Activated gamma-delta T cell (primary cell): ENCODE results near the gene UNK.
"Not testable (repeated sequence)": the region's sequence is repeated elsewhere in the genome, so short reads cannot be mapped to it uniquely, and the experiment has no call there.

Source experiments
- DNase-seq: peaks from one replicate; lab custom pipeline; 2025; lab: John Stamatoyannopoulos, UW

UNK gene

GRCh38 chr17:75849279-75849646 lies 64.7 kb downstream of the UNK start:
- no peak for DNase-seq

GRCh38 chr17:75849724-75850123 lies 65.1 kb downstream of the UNK start:
- DNase-seq = no peak

- no peak for DNase-seq
These were observed 66.5 kb downstream of the UNK start for GRCh38 chr17:75850928-75851692.

- not testable (repeated sequence) for DNase-seq
These were observed 67.0 kb downstream of the UNK start for GRCh38 chr17:75851693-75851991.

- DNase-seq = no peak
These were observed 68.8 kb downstream of the UNK start for GRCh38 chr17:75853433-75853832.

GRCh38 chr17:75854101-75854748 lies 69.6 kb downstream of the UNK start:
- DNase-seq = no peak

DNA sequence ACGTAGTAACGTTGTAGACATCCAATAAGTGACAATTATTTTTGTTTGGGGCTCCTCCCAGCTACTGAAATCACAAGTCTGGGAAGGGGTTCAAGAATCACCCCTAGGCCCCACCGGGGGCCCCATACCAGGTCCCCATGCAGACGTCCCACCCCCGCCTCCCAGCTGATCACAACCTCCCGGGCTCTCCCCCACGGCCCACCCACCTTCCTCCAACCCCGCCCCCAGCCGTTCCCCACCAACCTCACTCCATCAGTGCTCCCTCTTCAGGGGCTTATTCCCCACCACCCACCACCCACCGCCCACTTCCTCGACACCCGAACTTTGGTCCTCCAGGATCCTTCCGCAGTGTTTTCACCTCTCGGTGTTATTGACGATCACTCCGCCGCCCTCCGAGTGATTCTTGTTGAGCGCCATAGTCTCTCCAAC lies 70.3 kb downstream of the UNK start:
- no peak for DNase-seq

DNA sequence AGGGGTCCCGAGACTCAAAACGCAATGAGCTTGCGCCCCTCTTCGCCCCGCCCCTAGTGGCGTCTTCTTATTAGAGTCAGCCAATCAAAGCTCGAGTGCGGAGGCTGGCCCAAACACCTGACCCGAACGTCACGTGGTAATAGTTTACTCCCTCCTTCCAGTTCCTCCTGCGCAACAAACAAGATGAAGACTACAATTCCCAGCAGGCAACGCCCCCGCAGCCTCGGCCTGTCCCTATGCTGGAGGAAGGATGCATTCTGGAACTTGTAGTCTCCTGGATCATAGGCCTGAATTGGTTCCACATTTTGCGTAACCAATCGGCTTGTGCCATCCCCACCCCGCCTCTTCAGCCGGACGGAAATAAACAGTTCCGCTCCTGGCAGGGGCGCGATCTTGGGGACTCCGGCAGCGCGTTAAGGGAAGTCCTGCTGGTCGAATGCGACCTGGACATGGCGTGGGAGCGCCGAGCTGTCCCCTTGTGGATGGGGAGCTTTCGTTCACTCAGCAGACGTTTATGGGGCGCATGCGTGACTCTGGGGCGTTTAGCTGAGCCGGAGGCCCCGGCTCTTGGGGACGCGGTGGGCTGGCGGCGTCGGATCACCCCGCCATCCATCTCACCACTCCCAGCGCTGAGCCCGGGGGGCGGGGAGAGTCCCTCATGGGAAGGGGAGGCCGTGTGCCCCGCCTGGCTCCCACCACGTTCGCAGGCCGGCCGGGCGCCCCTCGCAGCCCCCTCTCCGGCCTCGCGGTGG lies 70.9 kb downstream of the UNK start, which contains the start of gene WBP2:
WBP2 (minus strand) TSS at position 26 of the 752 bp plus-strand sequence. CDS start 38 bp downstream, outside the sequence.
- peak; percentile 77 for DNase-seq

GRCh38 chr17:75856062-75856756 lies 71.6 kb downstream of the UNK start:
- DNase-seq = no peak

DNA sequence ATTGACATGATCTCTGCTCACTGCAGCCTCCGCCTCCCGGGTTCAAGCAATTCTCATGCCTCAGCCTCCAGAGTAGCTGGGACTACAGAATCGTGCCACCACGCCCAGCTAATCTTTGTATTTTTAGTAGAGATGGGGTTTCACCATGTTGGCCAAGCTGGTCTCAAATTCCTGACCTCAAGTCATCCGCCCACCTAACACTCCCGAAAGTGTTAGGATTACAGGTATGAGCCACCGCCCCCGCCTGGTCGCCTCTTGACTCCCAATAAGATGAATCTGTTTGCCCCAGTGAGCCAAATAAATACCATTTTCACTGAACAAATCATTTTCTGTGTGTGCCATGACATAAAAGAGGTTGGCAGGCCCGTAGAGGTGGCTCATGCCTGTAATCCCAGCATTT lies 74.8 kb downstream of the UNK start:
- DNase-seq = not testable (repeated sequence)

DNA sequence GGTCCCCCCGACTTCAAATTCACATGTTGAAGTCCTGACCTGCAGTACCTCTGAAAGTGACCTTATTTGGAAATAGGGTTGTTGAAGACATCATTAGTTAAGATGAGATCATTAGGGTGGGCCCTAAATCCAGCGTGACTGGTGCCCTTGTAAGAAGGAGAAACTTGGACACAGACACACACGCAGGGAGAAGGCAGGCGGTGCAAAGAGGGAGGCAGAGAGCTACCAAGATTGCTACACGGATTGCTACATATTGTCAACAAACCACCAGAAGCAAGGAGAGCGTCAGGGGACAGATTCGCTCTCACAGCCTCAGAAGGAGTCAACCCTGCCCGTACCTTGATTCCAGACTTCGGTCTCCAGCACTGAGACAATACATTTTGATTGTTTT lies 77.3 kb downstream of the UNK start:
- no peak for DNase-seq

DNA sequence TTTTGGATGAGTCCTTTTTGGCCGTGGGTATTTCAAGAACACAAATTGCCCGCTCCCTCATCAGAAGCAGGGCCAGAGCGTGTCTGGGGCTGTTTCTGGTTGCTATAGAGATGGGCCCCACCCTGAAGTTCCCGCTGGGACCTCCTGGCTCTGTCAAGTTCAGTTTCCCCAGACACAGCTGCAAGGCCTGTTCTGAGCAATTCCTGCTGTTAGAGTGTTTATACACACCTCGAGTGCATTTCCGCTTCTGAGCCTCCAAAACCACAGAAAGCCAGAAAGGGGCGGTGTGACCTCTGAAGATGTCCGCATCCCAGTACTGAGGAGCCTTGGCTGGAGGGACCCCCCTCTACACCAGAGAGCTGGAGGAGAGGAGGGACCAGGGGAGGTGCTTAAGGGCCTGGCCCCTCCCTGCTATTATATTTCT lies 79.9 kb downstream of the UNK start:
- no peak for DNase-seq

- DNase-seq = not testable (repeated sequence)
These were observed 80.3 kb downstream of the UNK start for GRCh38 chr17:75864887-75865286.

- not testable (repeated sequence) for DNase-seq
These were observed 81.0 kb downstream of the UNK start for GRCh38 chr17:75865404-75866188.

DNA sequence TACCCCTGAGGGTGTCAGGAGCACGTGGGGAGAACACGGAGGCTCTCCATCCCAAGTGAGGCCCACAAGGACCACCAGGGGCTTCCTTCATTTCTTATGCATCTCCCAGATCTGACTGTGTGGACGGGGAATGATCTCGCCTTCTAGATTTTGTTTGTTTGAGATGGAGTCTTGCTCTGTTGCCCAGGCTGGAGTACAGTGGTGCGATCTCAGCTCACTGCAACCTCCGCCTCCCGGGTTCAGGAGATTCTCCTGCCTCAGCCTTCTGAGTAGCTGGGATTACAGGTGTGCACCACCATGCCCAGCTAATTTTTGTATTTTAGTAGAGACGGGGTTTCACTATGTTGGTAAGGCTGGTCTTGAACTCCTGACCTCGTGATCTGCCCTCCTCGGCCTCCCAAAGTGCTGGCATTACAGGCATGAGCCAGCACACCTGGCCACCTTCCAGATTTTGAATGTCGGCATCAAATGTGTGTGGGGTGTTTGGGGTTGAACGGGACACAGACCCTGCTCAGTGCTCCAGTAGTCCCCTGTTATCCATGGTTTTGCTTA lies 84.2 kb downstream of the UNK start:
- DNase-seq = not testable (repeated sequence)

GRCh38 chr17:75869282-75870141 lies 84.9 kb downstream of the UNK start:
- DNase-seq = no peak

DNA sequence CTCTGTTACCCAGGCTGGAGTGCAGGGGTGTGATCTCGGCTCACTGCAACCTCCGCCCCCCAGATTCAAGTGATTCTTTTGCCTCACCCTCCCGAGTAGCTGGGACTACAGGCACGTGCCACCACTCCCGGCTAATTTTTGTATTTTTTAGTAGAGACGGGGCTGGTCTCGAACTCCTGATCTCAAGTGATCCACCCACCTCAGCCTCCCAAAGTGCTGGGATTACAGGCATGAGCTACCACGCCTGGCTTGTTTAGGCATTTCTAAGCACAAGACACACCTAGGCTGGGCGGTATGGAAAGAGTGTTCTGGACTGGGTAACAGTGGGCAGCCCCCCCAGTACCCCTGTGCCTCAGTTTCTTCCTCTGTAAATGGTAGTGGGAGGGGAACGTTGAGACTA lies 85.6 kb downstream of the UNK start:
- not testable (repeated sequence) for DNase-seq

GRCh38 chr17:75872434-75873351 lies 88.1 kb downstream of the UNK start:
- DNase-seq = no peak
